Chondrocyte (in vitro differentiated cells): ENCODE results near the gene GLIPR1L1. TPM values are rescaled to one million over a fixed set of nuclear protein-coding genes. Genes with fewer than 3 reads are reported as not detected.
"Not testable (repeated sequence)": the region's sequence is repeated elsewhere in the genome, so short reads cannot be mapped to it uniquely, and the experiment has no call there.

Source experiments
- DNase-seq: peaks from one replicate; pipeline ENCODE4 v3.0.0; 2021; ENCODE audit warnings: mixed read lengths, low spot score
- H3K27ac Mint-ChIP-seq: one replicate; pipeline ENCODE4 v1.8.0; 2021; ENCODE audit warnings: mild to moderate bottlenecking, moderate library complexity, mixed read lengths; ENCODE audit not compliant: unreplicated experiment
- H3K27me3 Mint-ChIP-seq: 2 replicates; pipeline ENCODE4 v1.8.0; 2021; ENCODE audit warnings: low read depth, mixed read lengths
- H3K36me3 Mint-ChIP-seq: 2 replicates; pipeline ENCODE4 v1.8.0; 2021; ENCODE audit warnings: low read depth, mixed read lengths
- H3K4me1 Mint-ChIP-seq: 2 replicates; pipeline ENCODE4 v1.8.0; 2021; ENCODE audit warnings: low read depth, mild to moderate bottlenecking, mixed read lengths
- H3K4me3 Mint-ChIP-seq: one replicate; pipeline ENCODE4 v1.8.0; 2021; ENCODE audit warnings: mild to moderate bottlenecking, moderate library complexity, mixed read lengths; ENCODE audit not compliant: unreplicated experiment
- H3K9me3 Mint-ChIP-seq: 2 replicates; pipeline ENCODE4 v1.8.0; 2021; ENCODE audit warnings: low read depth, mixed read lengths
- total RNA-seq: library from RNA; stranded (reverse); gene quantifications from 3 replicates; pipeline ENCODE4 v1.2.1, GENCODE V29; 2021
- TF ChIP-seq, protein P1 (sequence below): fragments of 200-600 bp; sonication (generic); IDR thresholded peaks from 2 replicates; pipeline ENCODE4 v1.5.0; 2021; ENCODE audit warnings: antibody characterized with exemption, mild to moderate bottlenecking, moderate library complexity

GLIPR1L1 gene
- total RNA-seq, 1 donor from 2014 or later = not detected

DNA sequence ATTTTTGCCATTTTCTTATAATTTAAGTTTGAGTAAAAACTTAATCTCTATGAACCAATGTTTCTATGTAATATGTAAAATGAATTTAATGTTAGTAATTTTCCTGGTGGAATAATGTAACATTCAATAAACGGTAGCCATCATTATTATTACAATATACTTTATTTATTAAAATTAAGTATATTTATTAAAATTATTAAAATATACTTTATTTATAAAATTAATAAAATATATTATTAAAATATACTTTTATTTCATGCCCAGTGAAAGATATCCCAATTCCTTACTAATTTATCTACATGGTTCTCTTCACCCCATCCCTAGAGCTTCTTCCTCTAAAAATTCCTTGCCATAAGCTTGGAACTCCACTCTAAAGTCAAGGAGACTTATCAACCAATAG lies 6.8 kb upstream of the GLIPR1L1 start:
- DNase-seq = no peak
- H3K4me1 Mint-ChIP-seq = peaks cover 12% of the 10 kb centered on the region
- no peaks in the 10 kb centered on the region for H3K36me3 Mint-ChIP-seq
- H3K4me3 Mint-ChIP-seq = no peak overlapping the region
- TF ChIP-seq, protein P1, sequence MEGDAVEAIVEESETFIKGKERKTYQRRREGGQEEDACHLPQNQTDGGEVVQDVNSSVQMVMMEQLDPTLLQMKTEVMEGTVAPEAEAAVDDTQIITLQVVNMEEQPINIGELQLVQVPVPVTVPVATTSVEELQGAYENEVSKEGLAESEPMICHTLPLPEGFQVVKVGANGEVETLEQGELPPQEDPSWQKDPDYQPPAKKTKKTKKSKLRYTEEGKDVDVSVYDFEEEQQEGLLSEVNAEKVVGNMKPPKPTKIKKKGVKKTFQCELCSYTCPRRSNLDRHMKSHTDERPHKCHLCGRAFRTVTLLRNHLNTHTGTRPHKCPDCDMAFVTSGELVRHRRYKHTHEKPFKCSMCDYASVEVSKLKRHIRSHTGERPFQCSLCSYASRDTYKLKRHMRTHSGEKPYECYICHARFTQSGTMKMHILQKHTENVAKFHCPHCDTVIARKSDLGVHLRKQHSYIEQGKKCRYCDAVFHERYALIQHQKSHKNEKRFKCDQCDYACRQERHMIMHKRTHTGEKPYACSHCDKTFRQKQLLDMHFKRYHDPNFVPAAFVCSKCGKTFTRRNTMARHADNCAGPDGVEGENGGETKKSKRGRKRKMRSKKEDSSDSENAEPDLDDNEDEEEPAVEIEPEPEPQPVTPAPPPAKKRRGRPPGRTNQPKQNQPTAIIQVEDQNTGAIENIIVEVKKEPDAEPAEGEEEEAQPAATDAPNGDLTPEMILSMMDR = no peak
- H3K9me3 Mint-ChIP-seq = no peaks in the 10 kb centered on the region
- H3K27me3 Mint-ChIP-seq = no peaks in the 10 kb centered on the region
- H3K27ac Mint-ChIP-seq = no peak overlapping the region

DNA sequence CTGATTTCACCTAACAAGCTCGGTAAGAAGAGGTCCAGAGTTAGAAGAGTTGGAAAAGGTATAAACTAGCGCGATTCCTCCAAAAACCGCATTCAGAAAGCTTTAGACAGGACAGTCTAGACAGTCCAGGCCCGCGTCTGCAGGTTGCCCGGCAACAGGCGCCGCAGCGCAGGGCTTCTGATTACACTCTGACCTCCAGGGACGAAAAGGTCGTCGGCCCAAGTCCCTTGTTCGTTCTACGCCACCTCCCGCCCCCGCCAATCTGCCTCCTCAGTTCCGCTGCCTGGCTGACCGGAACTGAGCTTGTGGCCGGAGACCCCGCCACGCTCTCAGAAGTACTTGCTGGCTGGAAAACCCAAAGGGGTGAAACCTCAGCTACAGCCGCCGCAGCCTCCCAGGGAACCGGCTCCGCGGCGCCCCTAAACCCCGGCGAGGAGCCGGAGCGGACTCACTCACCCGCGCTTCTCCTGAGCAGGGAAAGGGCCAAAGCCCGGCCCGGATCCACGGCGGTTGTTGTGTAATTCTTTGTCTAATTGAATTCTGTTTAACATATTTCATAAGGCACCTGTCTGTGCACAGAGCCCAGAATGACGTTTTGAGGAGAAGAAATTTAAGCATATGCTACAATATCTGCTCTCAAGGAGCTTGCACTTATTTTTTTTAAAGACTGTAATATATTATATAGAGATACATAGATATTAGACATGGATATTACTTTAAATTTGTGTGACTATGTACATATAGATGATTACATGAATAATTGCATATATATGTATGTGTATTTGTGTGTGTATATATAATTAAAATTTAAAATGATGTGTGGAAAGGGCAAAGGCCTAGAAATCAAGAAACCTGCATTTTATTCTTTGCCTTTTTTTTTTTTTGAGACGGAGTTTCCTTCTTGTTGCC lies 4.3 kb upstream of the GLIPR1L1 start, which contains the start of gene CAPS2:
CAPS2 (minus strand) TSS at position 407 of the 909 bp plus-strand sequence. CDS start 3,826 bp downstream, outside the sequence.
- no peaks in the 10 kb centered on the region for H3K36me3 Mint-ChIP-seq
- no peaks in the 10 kb centered on the region for H3K27me3 Mint-ChIP-seq
- H3K4me1 Mint-ChIP-seq = peaks cover 23% of the 10 kb centered on the region
- peak within 1 kb of the TSS; percentile 89 for H3K27ac Mint-ChIP-seq
- TF ChIP-seq, protein P1 = peak; percentile 13
- peak; percentile 95 for DNase-seq
- H3K9me3 Mint-ChIP-seq = no peaks in the 10 kb centered on the region
- peak within 1 kb of the TSS; percentile 98 for H3K4me3 Mint-ChIP-seq

DNA sequence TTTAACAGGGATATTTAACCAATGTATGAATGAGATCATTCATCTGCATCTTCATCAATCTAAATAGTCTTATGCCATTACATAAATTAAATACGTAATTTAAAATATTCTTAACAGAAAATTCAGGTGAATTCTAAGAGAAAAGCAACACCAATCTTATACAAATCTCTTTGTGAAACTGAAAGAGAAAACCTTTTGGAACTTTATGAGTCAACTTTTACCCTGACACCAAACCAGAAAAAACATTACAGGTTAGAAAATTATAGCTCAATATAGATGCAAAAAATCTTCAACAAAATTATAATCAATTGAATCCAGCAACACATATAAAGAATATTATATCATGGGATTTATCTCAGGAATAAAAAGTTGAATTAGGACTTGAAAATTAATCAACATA lies 3.4 kb downstream of the GLIPR1L1 start:
- Mint-ChIP-seq H3K36me3 (no peaks in the 10 kb centered on the region), H3K4me3 (no peak overlapping the region), H3K27ac (no peak overlapping the region), H3K27me3 (no peaks in the 10 kb centered on the region), H3K9me3 (no peaks in the 10 kb centered on the region), H3K4me1 (peaks cover 11% of the 10 kb centered on the region)
- DNase-seq = no peak
- TF ChIP-seq, protein P1 = no peak

DNA sequence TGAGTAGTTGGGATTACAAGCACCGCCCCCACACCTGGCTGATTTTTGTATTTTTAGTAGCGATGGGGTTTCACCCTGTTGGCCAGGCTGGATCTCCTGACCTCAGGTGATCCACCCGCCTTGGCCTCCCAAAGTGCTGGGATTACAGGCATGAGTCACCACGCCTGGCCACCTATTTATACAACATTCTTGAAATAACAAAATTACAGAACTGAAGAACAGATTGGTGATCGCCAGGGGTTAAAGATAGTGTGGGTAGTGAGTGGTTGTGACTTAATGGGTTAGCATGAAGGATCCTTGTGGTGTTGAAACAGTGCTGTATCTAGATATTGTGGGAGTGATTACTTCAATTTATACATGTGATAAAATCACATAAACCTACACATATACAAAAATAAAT lies 7.4 kb downstream of the GLIPR1L1 start:
- Mint-ChIP-seq H3K9me3 (no peaks in the 10 kb centered on the region), H3K4me1 (no peaks in the 10 kb centered on the region), H3K36me3 (no peaks in the 10 kb centered on the region), H3K27me3 (no peaks in the 10 kb centered on the region), H3K27ac (no peak overlapping the region), H3K4me3 (no peak overlapping the region)
- no peak for DNase-seq
- TF ChIP-seq, protein P1 = no peak

DNA sequence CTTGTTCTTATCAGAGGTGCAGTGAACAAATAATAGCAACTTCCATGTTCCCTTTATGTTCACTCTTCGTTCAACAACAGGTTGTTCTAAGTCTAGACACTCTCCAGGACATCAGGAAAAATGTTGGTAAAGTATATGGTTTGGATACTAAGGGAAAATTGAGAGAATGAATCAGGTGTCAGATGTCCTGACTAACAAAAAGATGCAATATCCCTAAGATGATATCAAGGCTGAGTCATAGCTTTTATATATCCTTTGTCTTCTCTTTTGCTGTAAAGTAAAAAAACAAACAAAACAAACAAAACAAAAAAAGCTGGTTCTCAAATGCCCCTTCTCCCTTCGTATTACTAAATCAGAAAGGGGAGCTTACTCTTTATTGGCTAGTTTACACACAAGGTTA lies 11.1 kb downstream of the GLIPR1L1 start:
- no peaks in the 10 kb centered on the region for H3K36me3 Mint-ChIP-seq
- H3K27me3 Mint-ChIP-seq = no peaks in the 10 kb centered on the region
- no peaks in the 10 kb centered on the region for H3K9me3 Mint-ChIP-seq
- no peak for DNase-seq
- no peak overlapping the region for H3K4me3 Mint-ChIP-seq
- H3K4me1 Mint-ChIP-seq = no peaks in the 10 kb centered on the region
- TF ChIP-seq, protein P1 = no peak
- H3K27ac Mint-ChIP-seq = no peak overlapping the region

DNA sequence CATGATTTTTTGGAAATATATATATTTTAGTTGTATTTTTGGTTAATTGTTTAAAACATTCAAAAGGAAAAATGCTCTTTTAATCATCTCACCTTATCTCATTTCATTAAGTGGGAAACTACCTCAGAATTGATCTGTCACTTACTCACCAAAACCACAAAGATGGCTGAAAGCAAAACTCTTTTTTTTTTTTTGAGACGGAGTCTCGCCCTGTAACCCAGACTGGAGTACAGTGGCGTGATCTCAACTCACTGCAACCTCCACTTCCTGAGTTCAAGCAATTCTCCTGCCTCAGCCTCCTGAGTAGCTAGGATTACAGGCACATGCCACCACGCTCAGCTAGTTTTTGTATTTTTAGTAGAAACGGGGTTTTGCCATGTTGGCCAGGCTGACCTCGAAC lies 11.7 kb downstream of the GLIPR1L1 start:
- not testable (repeated sequence) for H3K4me3 Mint-ChIP-seq, DNase-seq, H3K36me3 Mint-ChIP-seq, H3K27ac Mint-ChIP-seq, H3K4me1 Mint-ChIP-seq, H3K27me3 Mint-ChIP-seq, H3K9me3 Mint-ChIP-seq
